ENCODE measurements around the gene GRM7.

The GRM7 gene

GRCh38 chr3:7095116-7095515, 234.2 kb downstream of the GRM7 start:
- Histone ChIP-seq H3K27ac (ENCODE audit: extremely low read depth, low read depth, low read length) (no peak overlapping the region), H3K36me3 (ENCODE audit: control insufficient read depth in 2 of 2, insufficient read depth in 1 of 2, low read length in 2 of 2) (no peaks in the 10 kb centered on the region), H3K4me3 (ENCODE audit: low read depth, low read length) (no peak overlapping the region), H3K4me1 (ENCODE audit: control insufficient read depth, insufficient read depth, low read length) (no peaks in the 10 kb centered on the region), H3K9me3 (ENCODE audit: control insufficient read depth, insufficient read depth, low read depth, low read length) (no peaks in the 10 kb centered on the region)
- ChIA-PET CTCF (interaction anchor here (0.6 kb wide), 1 partner anchor 858 kb away, joined by 3 read pairs; no protein-coding TSS in a partner anchor), POLR2A (no interaction called here)
- TF ChIP-seq ZNF19 (tag by site-specific recombination; IDR thresholded peaks at IDR 0.05; ENCODE audit: low read depth) (no peak), ZNF707 (tag by site-specific recombination; IDR thresholded peaks at IDR 0.05) (no peak), ZSCAN4 (tag by site-specific recombination; IDR thresholded peaks at IDR 0.05) (no peak), ZNF521 (tag by site-specific recombination; IDR thresholded peaks at IDR 0.05) (no peak)

GRCh38 chr3:7100136-7100535, 239.2 kb downstream of the GRM7 start:
- TF ChIP-seq ZNF416 (tag by site-specific recombination; IDR thresholded peaks at IDR 0.05) (no peak), ZNF10 (tag by site-specific recombination; IDR thresholded peaks at IDR 0.05) (no peak), ZNF354C (tag by site-specific recombination; IDR thresholded peaks at IDR 0.05; ENCODE audit: borderline replicate concordance, low read depth) (no peak), ZNF529 (tag by site-specific recombination; IDR thresholded peaks at IDR 0.05; ENCODE audit: insufficient replicate concordance) (no peak), ZNF274 (IDR thresholded peaks at IDR 0.05; ENCODE audit: low read length) (no peak), ZNF274 (tag by site-specific recombination; IDR thresholded peaks at IDR 0.05; ENCODE audit: borderline replicate concordance) (no peak), ZEB2 (tag by site-specific recombination; IDR thresholded peaks at IDR 0.05) (no peak), PRDM2 (tag by site-specific recombination; IDR thresholded peaks at IDR 0.05; ENCODE audit: borderline replicate concordance) (no peak), MZF1 (tag by site-specific recombination; IDR thresholded peaks at IDR 0.05; ENCODE audit: borderline replicate concordance) (no peak), ZNF302 (tag by site-specific recombination; IDR thresholded peaks at IDR 0.05; ENCODE audit: low read depth) (no peak), ZNF223 (tag by site-specific recombination; IDR thresholded peaks at IDR 0.05) (no peak), ZNF791 (tag by site-specific recombination; IDR thresholded peaks at IDR 0.05) (no peak), ZNF645 (tag by site-specific recombination; IDR thresholded peaks at IDR 0.05) (no peak), ZNF561 (tag by site-specific recombination; IDR thresholded peaks at IDR 0.05; ENCODE audit: borderline replicate concordance) (no peak)
- no peak overlapping the region for H3K4me3 ChIP-seq (ENCODE audit: low read depth, low read length)
- ChIA-PET CTCF (interaction anchor here (0.6 kb wide), 1 partner anchor 356 kb away, joined by 6 read pairs; no protein-coding TSS in a partner anchor), POLR2A (no interaction called here)
- no peaks in the 10 kb centered on the region for H3K4me1 ChIP-seq (ENCODE audit: control insufficient read depth, insufficient read depth, low read length)
- H3K36me3 ChIP-seq (ENCODE audit: control insufficient read depth in 2 of 2, insufficient read depth in 1 of 2, low read length in 2 of 2), result no peaks in the 10 kb centered on the region
- H3K9me3 ChIP-seq (ENCODE audit: control insufficient read depth, insufficient read depth, low read depth, low read length), result no peaks in the 10 kb centered on the region
- H3K27ac ChIP-seq (ENCODE audit: extremely low read depth, low read depth, low read length), result no peak overlapping the region
